ENCODE measurements around the gene TK2. TPM values are rescaled to one million over a fixed set of nuclear protein-coding genes. Genes with fewer than 3 reads are reported as not detected.

TK2 gene
- total RNA-seq, 1 donor from 2014 or later: 18.6 TPM

DNA sequence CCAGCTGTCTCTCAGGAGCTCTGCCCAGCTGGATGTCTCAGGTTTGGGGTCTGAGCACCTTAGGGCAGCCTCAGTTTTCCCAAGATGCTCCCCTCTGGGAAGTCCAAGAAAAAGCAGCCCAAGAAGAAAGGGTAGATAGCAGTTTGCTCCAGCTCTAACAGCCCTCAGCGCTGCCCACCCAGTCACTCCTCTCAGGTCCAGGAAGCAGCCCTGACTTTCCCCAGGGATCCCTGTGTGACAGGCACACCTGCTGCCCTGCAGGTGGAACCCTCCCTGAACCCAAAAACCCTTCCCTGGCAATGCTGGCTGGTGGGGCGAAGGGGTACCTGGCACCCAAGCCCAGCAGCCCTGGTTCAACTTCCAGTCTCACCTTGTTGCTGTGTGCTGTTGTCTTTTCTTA is 74.7 kb downstream of the TK2 start:
- intact Hi-C loops (cut with micrococcal nuclease): no loop called here
- Histone ChIP-seq H3K27ac (replicated peaks) (no peak overlapping the region), H3K36me3 (no peaks in the 10 kb centered on the region), H3K9me3 (replicated peaks) (no peaks in the 10 kb centered on the region), H3K4me3 (no peak overlapping the region), H3K4me1 (peaks cover 15% of the 10 kb centered on the region), H3K27me3 (ENCODE audit: low read depth) (peaks cover 14% of the 10 kb centered on the region)
- TF ChIP-seq, protein P1, sequence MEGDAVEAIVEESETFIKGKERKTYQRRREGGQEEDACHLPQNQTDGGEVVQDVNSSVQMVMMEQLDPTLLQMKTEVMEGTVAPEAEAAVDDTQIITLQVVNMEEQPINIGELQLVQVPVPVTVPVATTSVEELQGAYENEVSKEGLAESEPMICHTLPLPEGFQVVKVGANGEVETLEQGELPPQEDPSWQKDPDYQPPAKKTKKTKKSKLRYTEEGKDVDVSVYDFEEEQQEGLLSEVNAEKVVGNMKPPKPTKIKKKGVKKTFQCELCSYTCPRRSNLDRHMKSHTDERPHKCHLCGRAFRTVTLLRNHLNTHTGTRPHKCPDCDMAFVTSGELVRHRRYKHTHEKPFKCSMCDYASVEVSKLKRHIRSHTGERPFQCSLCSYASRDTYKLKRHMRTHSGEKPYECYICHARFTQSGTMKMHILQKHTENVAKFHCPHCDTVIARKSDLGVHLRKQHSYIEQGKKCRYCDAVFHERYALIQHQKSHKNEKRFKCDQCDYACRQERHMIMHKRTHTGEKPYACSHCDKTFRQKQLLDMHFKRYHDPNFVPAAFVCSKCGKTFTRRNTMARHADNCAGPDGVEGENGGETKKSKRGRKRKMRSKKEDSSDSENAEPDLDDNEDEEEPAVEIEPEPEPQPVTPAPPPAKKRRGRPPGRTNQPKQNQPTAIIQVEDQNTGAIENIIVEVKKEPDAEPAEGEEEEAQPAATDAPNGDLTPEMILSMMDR (IDR thresholded peaks at IDR 0.05; ENCODE audit: borderline replicate concordance): no peak
- no peak for DNase-seq

DNA sequence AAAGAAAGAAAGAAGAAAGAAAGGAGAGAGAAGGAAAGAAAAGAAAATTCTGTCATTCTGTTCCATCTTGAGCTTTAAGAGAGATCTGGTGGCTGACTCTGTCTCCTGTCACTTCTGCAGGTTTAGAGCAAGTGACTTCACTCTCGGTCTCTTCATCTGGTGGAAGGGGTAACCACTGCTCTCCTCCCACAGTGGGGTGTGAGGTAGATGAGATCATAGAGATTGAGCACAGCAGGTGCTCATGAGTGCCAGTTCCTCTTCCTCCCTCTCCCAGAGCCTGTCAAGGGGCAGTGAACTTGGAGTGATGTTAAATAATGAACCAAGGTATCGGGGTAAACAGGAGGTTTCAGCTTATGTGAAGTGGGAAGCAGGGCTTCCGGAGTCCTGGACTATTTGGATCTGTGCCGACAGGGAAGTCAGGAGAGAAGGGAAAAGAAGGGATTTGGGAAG is 75.1 kb downstream of the TK2 start:
- DNase-seq: no peak
- Histone ChIP-seq H3K27me3 (ENCODE audit: low read depth) (peaks cover 14% of the 10 kb centered on the region), H3K4me1 (peaks cover 15% of the 10 kb centered on the region), H3K9me3 (replicated peaks) (no peaks in the 10 kb centered on the region), H3K4me3 (no peak overlapping the region), H3K36me3 (no peaks in the 10 kb centered on the region), H3K27ac (replicated peaks) (no peak overlapping the region)
- intact Hi-C loops (cut with micrococcal nuclease): no loop called here
- TF ChIP-seq, protein P1 (IDR thresholded peaks at IDR 0.05; ENCODE audit: borderline replicate concordance): no peak

DNA sequence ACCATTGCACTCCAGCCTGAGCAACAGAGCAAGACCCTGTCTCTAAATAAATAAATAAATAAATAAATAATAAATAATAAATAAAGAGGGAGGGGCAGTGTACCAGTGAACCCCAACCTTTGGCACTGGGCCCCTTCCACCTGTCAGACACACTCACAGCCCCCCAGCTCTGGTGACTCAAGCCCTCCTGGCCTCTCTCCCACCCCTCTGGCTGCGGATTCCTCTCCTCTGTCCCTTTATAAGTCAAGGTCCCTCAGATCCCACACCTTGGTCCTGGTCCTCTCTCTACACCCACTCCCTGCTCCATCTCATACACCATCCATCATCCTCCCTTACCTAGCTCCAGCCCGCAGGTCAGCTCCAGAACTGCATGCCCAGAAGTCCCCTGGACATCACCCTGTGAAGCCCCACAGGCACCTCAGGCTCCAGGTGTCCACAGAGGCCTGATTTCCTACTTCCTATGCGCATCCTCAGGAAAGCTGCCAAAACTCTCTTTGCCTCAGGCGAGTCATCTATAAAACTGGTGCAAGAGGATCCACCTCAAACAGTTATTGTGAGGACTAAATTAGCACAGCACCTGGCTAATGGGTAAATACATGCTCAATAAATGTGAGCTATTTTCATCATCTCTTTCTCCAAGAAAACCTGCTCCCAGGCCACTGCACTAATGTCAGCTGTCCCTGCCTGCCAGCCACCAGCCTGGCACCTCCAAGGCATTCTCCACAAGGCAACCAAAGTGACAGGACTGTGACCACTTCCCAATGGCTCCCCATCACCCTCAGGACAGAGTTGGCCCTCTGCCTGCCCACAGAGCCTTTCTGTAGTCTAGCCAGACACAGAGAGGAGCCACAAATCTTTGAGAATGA is 76.0 kb downstream of the TK2 start:
- no peak for DNase-seq
- Histone ChIP-seq H3K4me3 (no peak overlapping the region), H3K27me3 (ENCODE audit: low read depth) (peaks cover 14% of the 10 kb centered on the region), H3K27ac (replicated peaks) (no peak overlapping the region), H3K36me3 (no peaks in the 10 kb centered on the region), H3K9me3 (replicated peaks) (no peaks in the 10 kb centered on the region), H3K4me1 (peaks cover 13% of the 10 kb centered on the region)
- intact Hi-C loops (cut with micrococcal nuclease): no loop called here
- TF ChIP-seq, protein P1 (IDR thresholded peaks at IDR 0.05; ENCODE audit: borderline replicate concordance): no peak

DNA sequence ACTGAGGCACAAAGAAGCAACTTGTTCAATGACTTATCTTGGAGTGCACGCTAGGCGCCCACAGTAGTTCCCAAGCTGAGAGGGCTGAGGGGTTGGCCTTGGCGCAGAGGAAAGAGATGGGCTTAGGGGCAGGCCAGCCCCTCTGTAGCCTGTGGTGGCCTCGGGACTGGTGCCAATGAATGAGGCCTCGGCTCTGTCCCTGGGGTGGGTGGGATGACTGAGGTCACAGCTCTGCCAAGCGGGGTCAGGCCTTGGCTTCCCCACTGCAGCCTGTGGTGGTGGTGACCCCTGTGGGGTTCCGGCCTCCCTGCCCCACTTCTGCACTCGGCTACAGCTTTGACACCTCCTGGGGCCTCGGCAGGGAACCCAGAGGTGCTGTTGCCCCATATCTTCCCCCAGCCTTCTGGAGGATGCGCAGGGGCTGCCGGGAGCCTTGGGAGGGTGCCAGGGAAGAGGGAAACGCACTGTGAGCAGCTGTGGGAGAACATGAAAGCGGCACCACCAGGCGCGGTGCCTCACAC is 76.8 kb downstream of the TK2 start:
- H3K4me3 ChIP-seq: no peak overlapping the region
- intact Hi-C loops (cut with micrococcal nuclease): no loop called here
- DNase-seq: no peak
- H3K27ac ChIP-seq (replicated peaks): no peak overlapping the region
- TF ChIP-seq, protein P1 (IDR thresholded peaks at IDR 0.05; ENCODE audit: borderline replicate concordance): no peak
- no peaks in the 10 kb centered on the region for H3K36me3 ChIP-seq
- H3K9me3 ChIP-seq (replicated peaks): no peaks in the 10 kb centered on the region
- peaks cover 5% of the 10 kb centered on the region for H3K4me1 ChIP-seq
- peaks cover 14% of the 10 kb centered on the region for H3K27me3 ChIP-seq (ENCODE audit: low read depth)

DNA sequence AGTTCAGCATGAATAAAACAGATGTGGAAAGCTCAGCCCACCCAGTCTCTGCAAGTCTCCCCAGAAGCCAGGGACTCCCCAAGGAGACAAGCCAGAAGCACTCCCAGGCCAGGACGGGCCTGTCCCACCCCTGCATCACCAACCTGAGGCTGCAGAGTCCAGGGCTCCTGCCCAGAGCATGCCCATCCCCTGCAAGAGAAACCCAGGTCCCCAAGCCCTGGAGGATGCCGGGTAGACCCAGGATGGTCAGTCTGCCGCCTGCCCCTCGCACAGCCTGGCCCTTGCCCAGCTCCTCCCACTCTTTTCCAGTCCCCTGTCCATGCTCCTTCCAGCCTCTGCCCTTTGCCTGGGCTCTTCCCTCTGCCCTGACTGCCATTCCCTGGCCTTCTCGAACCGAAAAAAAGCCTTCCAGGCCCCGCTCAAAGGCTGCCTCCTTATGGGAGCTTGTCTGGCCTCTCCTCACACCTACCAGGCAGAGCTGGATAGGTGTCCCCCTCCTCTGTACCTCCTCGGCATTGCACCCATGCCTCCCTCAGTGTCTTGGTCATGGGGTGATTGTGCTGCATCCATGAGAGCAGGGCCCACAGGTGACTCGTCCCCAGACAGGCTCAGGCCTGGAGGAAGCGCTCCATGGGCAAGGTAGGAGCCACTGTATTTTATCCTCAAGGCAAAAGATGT is 78.1 kb downstream of the TK2 start:
- Histone ChIP-seq H3K36me3 (no peaks in the 10 kb centered on the region), H3K4me1 (no peaks in the 10 kb centered on the region), H3K4me3 (no peak overlapping the region), H3K27ac (replicated peaks) (no peak overlapping the region), H3K27me3 (ENCODE audit: low read depth) (peaks cover 5% of the 10 kb centered on the region), H3K9me3 (replicated peaks) (no peaks in the 10 kb centered on the region)
- DNase-seq: no peak
- intact Hi-C loops (cut with micrococcal nuclease): no loop called here
- TF ChIP-seq, protein P1 (IDR thresholded peaks at IDR 0.05; ENCODE audit: borderline replicate concordance): no peak
